Measurements from ENCODE around the gene ALPI.
"Not testable (repeated sequence)": the region's sequence is repeated elsewhere in the genome, so short reads cannot be mapped to it uniquely, and the experiment has no call there.

The ALPI gene

GRCh38 chr2:232431705-232432590 lies 24.0 kb upstream of the ALPI start:
- Histone ChIP-seq H3K4me3 (no peak overlapping the region), H3K27ac (no peak overlapping the region)
- DNase-seq (ENCODE audit: low spot score), result no peak
- TF ChIP-seq CTCF (IDR thresholded peaks at IDR 0.05), result no peak

GRCh38 chr2:232432598-232433184 lies 23.3 kb upstream of the ALPI start:
- H3K4me3 ChIP-seq, result no peak overlapping the region
- H3K27ac ChIP-seq, result no peak overlapping the region
- no peak for DNase-seq (ENCODE audit: low spot score)
- TF ChIP-seq CTCF (IDR thresholded peaks at IDR 0.05), result no peak

- DNase-seq (ENCODE audit: low spot score); H3K27ac ChIP-seq; H3K4me3 ChIP-seq: not testable (repeated sequence)
Measured at GRCh38 chr2:232433622-232434021, 22.3 kb upstream of the ALPI start.

GRCh38 chr2:232434091-232434490 lies 21.9 kb upstream of the ALPI start:
- no peak for DNase-seq (ENCODE audit: low spot score)
- Histone ChIP-seq H3K27ac (no peak overlapping the region), H3K4me3 (no peak overlapping the region)
- no peak for TF ChIP-seq CTCF (IDR thresholded peaks at IDR 0.05)

GRCh38 chr2:232434563-232435374 lies 21.2 kb upstream of the ALPI start:
- no peak overlapping the region for H3K4me3 ChIP-seq
- DNase-seq (ENCODE audit: low spot score), result peak; percentile 67
- H3K27ac ChIP-seq, result no peak overlapping the region
- TF ChIP-seq CTCF (IDR thresholded peaks at IDR 0.05), result no peak

- Histone ChIP-seq H3K27ac (no peak overlapping the region), H3K4me3 (no peak overlapping the region)
- no peak for TF ChIP-seq CTCF (IDR thresholded peaks at IDR 0.05)
- DNase-seq (ENCODE audit: low spot score), result peak; percentile 53
Measured at GRCh38 chr2:232435375-232435648, 20.6 kb upstream of the ALPI start.

GRCh38 chr2:232435805-232436204 lies 20.1 kb upstream of the ALPI start:
- TF ChIP-seq CTCF (IDR thresholded peaks at IDR 0.05), result no peak
- DNase-seq (ENCODE audit: low spot score), result no peak
- Histone ChIP-seq H3K27ac (no peak overlapping the region), H3K4me3 (no peak overlapping the region)

Measured in coronary artery (tissue), 2 donors.